NCI-H82 treated with DMSO at 0.1 percent for 48 hours (cell line): Measurements from ENCODE around the gene GNE.
"Not testable (repeated sequence)": the region's sequence is repeated elsewhere in the genome, so short reads cannot be mapped to it uniquely, and the experiment has no call there.

Source experiments
- DNase-seq: peaks from one replicate; lab custom pipeline; 2025; ENCODE audit not compliant: unreplicated experiment; lab: John Stamatoyannopoulos, UW

Gene GNE

DNA sequence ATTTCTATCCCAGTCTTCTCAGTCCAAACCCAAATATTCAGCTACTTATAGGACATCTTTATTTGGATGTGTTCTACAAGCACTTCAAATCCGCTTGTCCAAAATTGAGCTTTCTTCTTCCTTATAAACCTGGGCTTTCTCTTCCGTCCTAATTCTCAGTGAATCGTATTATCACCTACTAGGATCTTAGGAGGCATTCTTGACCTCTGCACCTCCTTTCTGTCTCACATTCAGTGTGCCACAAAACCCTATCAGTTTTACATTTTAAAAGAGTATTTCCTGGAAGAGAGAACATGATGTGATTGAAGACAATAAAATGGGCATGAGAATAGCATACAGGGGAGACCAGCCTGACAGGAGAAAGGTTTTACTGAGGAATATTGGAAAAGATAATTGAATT is 16.8 kb upstream of the GNE start:
- no peak for DNase-seq

GRCh38 chr9:36273354-36273753 is 15.1 kb upstream of the GNE start:
- not testable (repeated sequence) for DNase-seq

DNA sequence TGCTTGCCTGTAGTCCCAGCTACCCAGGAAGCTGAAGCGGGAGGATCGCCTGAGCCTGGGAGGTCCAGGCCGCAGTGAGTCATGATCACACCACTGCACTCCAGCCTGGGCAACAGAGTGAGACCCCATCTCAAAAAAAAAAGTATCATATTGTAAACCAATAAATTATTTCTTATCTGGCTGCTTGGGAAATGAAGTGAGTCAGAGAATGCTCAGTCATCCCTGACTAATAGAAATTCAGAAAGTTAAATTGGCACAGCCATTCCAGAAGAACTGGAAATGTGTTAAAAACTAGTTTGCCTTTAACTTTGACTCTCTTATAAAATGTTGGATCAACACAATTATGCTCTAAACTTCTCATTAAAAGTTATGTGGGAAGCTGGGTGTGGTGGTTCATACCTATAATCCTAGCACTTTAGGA is 9.8 kb upstream of the GNE start:
- no peak for DNase-seq

DNA sequence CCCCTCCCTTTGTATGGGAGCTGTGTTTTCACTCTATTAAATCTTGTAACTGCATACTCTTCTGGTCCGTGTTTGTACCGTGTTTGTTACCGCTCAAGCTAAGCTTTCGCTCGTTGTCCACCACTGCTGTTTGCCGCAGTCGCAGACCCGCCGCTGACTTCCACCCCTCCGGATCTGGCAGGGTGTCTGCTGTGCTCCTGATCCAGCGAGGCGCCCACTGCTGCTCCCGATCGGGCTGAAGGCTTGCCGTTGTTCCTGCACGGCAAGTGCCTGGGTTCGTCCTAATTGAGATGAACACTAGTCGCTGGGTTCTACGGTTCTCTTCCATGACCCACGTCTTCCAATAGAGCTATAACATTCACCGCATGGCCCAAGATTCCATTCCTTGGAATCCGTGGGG is 6.6 kb upstream of the GNE start:
- no peak for DNase-seq

GRCh38 chr9:36263683-36264082 is 5.4 kb upstream of the GNE start:
- DNase-seq, result no peak

- no peak for DNase-seq
Measured at GRCh38 chr9:36258996-36259533, 817 bp upstream of the GNE start.

DNA sequence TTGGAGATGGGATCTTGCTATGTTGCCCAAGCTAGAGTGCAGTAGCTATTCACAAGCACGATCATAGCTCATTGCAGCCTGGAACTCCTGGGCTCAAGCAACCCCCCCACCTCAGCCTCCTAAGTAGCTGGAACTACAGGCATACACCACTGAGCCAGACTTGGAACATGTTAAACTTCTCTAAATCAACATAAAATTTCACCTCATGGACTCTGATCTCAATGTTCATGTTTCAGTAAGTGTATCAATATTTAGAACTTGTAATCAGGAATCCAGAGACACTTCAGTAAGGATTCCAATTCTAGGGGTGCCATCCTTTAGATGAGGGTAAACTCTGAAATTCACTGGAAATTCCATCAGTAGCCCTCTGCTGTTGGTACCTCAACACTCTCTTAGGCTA is 6.8 kb downstream of the GNE start:
- no peak for DNase-seq

GRCh38 chr9:36250079-36250478 is 8.2 kb downstream of the GNE start:
- no peak for DNase-seq

DNA sequence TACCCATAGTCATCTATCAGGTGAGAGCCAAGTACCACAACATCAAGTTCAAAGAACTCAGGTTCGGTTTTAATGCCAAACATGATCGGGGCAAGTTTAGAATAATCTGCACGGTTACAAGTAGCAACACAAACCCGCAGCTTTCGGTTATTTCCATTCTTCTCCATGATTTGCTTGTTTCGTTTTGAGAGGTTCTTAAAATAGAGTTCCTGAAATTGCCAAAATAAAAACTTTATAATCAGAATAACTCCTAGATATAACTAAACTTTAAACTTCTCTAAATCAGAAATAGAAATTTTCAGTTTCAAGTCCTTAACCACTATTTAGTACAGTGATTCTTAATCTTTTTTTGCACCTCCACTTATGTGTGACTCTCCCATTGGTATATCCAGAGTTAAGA is 9.1 kb downstream of the GNE start:
- no peak for DNase-seq

DNA sequence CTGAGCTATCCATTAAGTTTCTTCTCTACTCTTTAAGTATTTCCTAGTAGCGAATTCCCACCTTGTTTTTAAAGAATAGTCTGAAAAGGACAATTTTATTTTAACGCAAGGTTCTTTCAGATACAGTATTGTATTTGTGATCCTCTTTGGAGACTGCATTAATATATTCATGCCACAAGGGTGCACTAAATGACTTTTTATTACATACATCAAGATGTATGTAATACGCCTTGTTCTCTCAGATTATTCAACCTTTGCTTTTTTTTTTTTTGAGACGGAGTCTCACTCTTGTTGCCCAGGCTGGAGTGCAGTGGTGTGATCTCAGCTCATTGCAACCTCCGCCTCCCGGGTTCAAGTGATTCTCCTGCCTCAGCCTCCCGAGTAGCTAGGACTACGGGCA is 10.2 kb downstream of the GNE start:
- not testable (repeated sequence) for DNase-seq

- no peak for DNase-seq
Measured at GRCh38 chr9:36247356-36247755, 10.9 kb downstream of the GNE start.

DNA sequence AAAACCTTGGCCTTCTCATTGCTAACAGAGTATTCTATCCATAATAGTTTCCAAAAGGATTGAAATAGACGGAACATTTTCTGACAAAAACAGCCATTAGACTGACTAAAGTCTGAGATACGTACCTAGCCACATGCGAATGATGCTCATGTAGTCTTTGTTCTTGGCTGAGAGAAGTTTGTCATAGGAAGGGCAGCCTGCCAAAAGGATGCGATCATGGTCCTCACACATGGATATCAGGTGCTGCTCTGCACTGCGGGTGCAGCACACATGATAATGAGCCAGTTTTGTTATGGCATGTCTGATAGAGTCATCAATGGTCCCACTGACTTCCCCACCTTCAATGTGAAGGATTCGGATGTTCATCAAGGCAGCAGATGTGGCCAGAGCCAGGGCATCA is 12.3 kb downstream of the GNE start:
- no peak for DNase-seq

DNA sequence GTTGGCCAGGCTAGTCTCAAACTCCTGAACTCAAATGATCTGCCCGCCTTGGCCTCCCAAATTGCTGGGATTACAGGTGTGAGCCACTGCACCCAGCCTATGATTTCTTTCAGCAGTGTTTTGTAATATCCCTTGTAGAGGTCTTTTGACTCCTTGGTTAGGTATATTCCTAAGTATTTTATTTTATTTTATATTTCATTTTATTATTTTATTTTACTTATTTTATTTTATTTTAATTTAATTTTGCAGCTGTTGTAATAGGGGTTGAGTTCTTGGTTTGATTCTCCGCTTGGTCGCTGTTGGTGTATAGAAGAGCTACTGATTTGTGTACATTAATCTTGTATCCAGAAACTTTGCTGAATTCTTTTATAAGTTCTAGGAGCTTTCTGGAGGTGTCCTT is 18.6 kb downstream of the GNE start:
- DNase-seq, result not testable (repeated sequence)

DNA sequence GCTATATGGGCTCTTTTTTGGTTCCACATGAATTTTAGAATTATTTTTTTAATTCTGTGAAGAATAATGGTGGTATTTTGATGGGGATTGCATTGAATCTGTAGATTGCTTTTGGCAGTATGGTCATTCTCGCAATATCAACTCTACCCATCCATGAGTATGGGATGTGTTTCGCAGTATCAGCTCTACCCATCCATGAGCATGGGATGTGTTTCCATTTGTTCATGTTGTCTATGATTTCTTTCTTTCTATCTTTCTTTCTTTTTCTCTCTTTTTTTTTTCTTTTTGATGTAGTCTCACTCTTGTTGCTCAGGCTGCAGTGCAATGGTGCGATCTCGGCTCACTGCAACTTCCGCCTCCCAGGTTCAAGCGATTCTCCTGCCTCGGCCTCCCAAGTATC is 19.0 kb downstream of the GNE start:
- DNase-seq, result not testable (repeated sequence)

GRCh38 chr9:36237230-36237629 is 21.0 kb downstream of the GNE start:
- DNase-seq, result no peak

- no peak for DNase-seq
Measured at GRCh38 chr9:36222449-36222848, 35.8 kb downstream of the GNE start.

GRCh38 chr9:36221667-36222066 is 36.6 kb downstream of the GNE start:
- DNase-seq, result no peak

DNA sequence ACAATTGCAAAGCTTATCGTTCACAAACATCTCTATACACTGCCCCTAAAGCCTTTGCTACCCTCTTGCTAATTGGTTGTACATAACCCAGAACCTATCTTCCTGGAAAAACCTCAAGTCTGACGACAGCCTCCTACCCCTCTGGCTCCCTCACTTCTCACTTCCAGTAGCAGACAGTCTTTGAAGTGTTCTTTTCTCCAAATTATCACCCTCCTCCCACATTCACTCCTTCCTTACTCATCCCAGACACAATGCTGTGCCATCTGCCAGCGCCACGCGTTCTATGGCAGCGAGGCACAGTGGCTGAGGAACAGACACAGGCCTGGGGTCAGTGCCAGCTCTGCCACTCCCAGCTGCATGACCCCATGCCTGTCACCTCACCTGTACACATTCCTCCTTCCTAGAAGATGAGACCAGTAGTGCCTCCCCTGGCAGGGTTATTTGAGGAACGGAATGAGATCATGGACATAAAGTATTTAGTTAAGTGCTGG is 39.8 kb downstream of the GNE start:
- no peak for DNase-seq

DNA sequence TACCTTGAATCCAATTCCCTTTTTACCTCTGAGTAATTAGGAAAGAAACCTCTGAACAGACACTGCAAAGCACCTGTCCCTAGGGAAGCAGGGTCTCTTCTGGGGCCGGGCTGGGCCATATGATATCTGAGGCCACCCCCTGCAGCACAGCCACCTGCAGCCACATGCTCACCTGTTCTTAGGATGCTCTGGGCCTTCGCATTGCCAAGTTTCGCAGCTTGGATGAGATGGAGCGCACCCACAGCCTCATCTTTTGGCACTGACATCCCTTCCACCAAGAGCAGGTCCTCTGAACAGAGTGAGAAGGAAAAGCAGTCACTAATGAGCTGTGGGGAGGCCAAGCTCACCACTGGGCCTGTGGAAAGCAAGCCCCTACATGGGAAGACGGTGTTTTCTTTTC is 40.2 kb downstream of the GNE start:
- DNase-seq, result no peak

DNA sequence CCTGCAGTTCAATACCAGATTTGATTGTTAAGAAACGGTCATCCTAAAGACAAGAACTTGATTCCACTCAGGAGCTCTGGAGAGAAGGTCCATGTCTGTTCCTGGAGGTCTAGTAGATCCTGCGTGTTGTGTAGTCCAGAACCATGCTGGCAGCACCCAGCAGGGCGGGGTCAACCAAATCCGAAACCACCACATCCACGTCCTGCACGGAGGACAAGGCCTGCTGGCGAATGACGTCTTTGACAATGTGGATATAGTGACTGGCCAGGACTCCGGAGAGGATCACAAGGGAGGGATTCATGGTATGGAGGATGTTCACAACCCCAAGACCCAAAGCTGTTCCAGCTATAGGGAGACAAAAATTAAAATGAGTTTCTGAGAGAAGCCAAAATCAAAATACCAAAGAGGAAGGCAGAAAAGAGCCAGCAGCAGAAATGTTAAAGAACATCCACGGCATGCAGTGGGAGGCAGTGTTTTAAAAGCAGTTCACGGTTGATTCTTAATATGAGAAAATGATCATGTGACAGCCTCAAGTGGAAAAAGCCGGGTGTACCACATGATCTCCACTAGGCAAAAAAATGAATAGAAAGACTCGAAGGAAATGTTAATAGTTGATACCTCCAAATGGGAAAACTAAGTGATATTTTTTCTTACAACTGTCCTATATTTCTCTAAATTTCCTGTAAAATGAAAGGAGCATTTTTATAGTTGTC is 40.8 kb downstream of the GNE start:
- DNase-seq, result no peak

DNA sequence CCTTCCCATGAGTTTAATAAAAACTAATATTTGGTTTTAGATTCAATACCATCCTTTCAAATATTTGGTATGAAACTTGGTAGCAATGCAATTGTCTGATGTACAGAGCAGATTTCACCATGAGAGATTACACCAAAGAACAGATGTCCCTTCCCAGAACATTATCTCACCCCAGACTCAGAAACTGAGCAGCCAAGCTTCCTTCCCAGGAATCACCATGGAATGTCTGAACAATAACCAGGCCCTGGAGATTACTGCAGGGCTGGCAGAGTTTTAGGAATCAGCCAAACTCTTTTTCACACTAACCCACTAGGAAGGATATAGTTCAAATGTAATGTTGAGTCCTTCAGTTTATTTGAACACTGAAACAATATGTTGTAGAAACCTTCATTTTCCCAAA is 43.7 kb downstream of the GNE start:
- DNase-seq, result peak; percentile 45

DNA sequence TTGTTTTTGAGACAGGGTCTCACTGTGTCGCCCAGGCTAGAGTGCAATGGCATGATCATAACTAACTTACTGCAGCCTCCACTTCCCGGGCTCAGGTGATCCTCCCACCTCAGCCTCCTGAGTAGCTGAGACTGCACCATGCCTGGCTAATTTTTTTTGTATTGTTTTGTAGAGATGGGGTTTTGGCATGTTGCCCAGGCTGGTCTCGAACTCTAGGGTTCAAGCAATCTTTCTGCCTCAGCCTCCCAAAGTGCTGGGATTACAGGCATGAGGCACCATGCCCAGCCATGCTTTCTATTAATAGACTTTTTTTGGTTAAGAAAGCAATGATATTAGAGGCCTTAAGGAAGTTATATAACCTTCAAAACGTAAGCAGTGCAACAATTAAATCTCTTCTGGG is 44.3 kb downstream of the GNE start:
- no peak for DNase-seq

GRCh38 chr9:36213387-36213786 is 44.9 kb downstream of the GNE start:
- no peak for DNase-seq
